Activated CD8-positive, alpha-beta memory T cell treated with anti-CD3 and anti-CD28 coated beads for 1 hour (primary cell): ENCODE measurements around the gene DLX2.
"Not testable (repeated sequence)": the region's sequence is repeated elsewhere in the genome, so short reads cannot be mapped to it uniquely, and the experiment has no call there.

Experiments
- DNase-seq, 2 donors: peaks; one replicate each; pipeline ENCODE4 v3.0.0-alpha.2; 2020; ENCODE audit warnings: low read depth in 1 of 2; ENCODE audit errors: extremely low read depth in 1 of 2

The DLX2 gene

DNA sequence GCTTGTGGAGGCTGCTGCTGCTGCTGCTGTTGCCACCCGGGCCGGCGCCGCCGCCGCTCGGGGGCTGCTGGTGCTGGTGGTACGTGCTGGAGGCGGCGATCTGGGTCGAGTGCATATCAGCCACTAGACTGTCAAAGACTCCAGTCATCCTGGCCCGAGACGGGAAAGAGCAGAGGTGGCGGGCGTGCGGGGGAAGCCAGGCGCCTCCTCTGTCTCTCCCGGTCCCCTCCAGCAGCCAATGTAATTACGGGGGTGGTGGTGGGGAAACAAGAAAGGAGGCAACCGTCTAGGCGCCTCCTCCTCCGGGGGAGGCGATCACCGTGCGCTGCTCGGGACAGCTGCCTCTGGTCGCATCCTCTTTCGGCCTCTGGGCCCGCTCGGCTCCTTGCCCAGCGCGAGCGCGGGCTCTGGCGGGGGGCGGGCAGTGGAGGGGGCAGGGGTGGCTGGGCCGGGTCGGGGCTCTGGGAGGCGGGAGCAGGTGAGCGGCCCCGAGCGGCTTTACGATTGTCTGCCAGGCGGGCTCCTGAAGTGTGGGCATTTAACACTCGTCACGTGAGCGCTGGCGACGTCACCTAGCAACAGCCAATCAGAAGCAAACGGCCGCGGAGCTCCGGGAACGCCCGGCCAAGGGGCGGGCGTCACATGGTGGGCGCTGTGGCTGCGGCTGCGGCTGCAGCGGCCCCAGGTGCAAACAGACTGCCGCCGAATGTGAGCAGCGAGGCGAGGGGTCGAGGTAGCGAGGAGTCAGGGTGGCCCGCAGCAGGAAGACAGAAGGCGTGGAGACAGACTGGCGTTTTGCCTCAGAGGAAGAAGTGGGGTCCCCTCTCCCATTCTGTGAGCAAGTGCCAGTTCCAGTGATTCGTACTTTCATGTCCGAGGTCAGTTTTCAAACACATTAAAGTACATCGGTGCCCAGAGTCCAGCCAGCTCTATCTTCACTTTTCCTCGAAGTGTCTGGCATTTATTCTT, at the start of gene DLX2:
DLX2 (minus strand) TSS at position 510 of the 969 bp plus-strand sequence; CDS start at position 148, 362 bp downstream.
- peak in 1 of 2 donors; percentile 47 for DNase-seq

DNA sequence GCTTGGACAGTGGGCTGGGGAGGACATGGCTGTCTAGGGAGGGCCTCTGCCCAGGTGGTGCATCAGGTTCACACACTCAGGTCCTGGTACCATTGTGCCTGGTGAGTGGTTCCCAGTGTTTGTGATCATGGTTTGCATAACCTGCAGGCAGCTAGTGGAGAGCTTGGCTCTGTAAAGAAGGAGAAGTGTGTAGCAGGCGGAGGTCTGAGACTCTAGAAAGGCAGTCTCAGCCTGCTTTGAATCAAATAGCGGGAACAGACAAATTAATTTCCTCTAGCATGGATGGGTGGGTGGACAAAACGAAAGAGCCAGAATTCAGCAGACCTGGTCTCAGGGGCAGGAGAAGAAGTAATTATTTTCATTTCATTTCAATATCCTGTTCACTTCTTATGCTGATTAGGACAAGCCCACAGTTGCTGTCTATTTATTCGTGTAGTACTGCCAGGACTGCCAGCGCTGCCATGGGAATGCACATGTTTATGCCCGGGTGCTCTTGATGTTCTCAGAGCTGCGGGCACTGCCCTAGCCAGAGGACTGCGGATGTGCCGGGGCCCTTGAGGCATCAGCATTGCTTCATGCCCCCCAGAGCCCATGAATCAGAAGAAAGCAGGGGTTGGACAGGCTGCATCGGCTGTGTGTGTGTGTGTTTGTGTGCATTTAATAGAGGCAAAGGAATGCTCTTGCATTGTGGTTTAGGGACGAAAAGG, 45.4 kb upstream of the DLX2 start:
- no peak for DNase-seq

DNA sequence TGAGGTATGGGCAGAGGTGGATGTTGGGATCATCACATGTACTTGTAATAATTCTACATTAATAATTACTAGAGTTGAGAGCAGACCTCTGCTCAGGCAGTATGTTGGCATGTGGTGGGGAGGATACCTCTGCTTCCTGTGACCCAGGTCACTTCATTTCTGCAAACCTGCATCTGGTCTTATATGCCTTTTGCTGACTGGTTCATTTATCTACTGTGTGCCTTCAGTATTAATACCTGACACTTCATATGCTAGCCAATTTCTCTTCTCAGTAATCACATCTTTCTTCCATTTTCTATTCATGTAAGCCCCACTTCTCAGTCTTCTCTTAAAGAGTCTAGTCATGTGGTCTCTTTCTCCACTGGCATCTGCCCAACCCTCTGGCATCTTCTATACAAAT, 41.1 kb upstream of the DLX2 start:
- DNase-seq = no peak

DNA sequence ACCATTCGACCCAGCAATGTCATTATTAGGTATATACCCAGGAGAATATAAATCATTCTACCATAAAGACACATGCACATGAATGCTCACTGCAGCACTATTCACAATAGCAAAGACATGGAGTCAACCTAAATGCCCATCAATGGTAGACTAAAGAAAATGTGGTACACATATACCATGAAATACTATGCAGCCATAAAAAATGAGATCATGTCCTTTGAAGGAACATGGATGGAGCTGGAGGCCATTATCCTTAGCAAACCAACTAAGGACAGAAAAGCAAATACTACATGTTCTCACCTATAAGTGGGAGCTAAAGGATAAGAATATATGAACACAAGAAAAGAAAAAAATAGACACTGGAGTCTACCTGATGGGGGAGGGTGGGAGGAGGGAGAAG, 36.0 kb upstream of the DLX2 start:
- not testable (repeated sequence) for DNase-seq

DNA sequence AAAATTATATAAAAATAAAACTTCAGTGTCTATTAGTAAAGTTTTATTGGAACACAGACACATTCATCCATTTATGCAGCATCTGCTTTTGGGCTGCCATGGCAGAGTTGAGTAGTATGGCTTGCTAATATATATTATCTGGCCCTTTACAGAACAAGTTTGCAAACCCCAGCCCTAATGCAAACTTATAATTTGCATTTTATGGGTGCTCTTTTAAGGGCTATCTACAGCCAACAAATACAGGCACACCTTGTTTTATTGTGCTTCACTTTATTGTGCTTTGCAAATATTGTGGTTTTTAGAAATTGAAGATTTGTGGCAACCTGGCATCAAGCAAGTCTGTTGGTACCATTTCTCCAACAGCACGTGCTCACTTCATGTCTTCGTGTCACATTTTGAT, 35.2 kb upstream of the DLX2 start:
- DNase-seq = no peak

DNA sequence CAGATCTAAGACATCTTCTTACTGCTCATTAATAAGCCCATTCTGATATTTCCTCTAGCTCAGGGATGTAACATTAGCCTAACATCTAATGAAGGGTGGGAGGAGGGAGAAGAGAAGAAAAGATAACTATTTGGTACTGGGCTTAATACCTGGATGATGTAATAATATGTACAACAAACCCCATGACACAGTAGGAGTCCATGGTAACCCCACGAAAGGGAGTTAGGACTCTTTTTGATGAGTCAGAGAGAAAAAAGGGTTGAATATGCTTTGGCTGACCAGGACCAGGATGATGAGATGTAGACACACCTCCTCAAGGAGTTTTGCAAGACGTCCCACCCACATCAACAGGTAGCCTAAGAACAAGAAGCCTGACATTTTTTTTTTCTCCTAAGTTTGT, 34.4 kb upstream of the DLX2 start:
- no peak for DNase-seq

DNA sequence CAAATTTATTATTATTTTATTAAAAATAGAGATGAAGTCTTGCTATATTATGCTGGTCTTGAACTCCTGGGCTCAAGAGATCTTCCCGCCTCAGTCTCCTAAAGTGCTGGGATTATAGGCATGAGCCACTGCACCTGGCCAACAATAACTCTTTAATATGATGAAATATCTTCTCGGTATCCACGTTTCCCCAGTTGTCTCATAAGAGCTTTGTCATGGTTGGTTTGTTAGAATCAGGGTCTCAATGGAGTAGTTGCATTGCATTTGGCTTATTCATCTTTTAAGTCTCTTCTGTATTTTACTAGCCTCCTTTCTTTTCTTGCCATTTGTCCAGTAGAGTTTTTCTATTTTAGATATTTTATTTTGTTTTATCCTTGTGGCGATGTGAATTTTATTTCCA, 32.7 kb upstream of the DLX2 start:
- DNase-seq = no peak

DNA sequence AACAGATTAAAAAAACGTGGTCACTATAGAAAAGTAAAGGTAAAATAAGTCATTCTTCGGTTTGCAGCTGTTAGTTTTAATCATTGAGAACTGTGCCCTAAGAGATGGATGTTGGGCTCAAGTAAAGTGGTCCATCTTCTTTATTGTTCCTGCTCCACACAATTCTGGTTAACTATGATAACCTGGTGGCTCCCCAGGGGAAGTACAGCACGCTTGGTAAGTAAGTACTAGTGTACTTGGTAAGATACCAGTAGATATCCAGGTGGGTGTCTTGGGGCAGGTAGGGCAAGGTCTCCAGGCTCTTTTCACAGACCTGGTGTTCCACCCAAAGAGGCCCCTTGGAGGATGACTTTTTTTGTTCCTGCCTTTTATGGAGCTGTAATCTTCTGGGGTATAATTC, 31.6 kb upstream of the DLX2 start:
- DNase-seq = no peak

DNA sequence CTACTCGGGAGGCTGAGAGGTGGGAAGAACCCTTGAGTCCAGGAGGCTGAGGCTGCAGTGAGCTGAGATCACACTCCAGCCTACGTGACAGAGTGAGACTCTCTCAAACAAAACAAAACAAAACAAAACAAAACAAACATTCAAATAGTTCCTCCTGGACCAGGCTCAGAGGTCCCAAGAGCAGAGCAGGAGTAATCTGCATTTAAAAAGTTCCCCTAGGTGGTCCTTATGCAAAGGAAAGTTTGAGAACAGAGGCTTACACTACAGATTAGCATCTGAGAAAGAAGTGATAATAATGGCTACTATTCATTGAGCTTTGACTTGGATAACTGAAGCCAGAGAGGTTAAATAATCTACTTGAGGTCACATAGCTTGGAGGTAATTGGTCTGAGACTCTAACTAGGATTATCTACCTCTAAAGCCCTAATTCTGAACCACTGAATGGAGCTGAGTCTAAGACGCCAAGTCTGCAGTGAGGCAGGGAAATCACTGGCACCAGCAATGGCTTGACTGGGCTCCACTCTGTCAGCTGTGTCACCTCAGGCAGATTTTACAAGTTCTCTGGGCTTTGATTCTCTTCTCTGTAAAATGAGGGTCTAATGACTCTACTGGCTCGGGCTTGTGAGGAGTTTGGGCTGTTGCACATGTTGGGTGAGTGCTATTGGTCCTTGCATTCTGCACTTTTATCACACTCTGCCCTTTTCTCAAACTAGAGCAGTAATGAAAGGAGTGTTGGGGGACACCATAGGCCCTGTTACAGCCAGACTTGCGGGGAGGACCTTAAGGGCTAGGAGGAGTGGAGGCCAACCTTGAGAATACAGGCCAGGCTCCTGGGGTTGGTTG, 29.2 kb upstream of the DLX2 start:
- no peak for DNase-seq

DNA sequence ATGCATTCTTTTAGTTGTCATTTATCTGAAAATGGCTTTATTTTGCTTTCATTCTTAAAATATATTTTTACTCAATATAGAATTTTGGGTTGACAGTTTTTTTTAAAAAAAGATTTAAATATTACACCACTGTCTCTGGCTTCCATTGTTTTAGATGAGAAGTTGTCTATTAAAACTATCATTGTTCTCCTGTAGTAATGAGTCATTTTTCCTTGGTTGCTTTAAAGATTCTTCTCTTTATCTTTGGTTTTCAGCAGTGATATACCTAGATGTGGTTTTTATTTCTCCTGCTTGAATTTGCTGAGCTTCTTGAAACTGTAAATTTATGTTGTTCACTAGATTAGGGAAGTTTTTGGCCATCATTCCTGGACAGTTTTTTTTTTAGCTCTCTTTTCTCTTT, 26.7 kb upstream of the DLX2 start:
- DNase-seq = no peak

DNA sequence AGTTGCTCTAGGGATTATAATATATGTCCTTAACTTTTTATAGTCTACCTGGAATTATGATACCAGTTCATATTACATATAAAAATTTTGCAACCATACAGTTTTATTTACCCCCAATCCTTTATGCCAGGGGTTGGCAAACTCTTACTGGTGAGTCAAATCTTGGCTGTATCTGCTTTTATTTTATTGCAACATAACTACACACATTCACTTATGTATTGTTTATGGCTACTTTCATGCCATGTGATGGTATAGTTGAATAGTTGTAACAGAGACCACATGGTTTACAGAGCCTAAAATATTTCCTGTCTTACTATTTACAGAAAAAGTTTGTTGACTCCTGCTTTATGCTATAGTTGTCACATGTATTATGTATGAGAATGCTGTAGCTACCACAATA, 25.8 kb upstream of the DLX2 start:
- DNase-seq = no peak

DNA sequence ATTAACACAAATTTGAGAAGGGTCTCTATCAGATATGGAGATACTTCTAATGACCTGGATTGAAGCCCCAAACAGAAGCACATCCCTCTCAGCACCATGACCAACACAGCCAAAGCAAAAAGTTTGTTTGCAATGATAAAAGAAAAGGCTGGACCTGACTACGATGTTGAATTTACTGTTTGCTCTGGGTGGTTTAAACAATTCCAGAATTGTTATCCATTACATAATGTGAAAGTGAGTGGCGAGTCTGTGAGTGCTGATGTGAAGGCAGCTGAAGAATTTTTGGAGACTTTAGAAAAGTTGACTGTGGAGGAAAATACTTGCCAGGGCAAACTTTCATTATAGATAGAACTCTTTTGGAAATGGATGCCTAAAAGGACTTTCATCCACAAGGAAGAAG, 17.4 kb upstream of the DLX2 start:
- no peak for DNase-seq

DNA sequence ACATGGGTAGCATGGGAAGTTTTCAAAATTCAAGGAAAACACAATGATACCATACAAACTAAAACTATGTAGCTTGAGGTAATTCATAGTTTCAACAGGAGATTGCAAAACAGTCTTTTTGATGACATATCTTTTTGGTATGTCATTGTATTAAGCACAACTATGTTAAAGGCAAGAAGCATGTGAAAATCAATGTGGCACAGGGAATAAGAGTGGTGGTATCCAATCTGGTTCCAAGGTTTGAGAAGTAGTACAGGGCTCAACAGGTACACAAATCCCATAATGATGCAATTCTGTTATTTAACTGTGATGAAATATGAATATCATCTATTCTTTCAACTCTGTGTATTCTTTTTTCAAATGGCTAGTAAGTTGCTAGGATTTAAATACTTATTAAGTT, 16.4 kb upstream of the DLX2 start:
- no peak for DNase-seq

DNA sequence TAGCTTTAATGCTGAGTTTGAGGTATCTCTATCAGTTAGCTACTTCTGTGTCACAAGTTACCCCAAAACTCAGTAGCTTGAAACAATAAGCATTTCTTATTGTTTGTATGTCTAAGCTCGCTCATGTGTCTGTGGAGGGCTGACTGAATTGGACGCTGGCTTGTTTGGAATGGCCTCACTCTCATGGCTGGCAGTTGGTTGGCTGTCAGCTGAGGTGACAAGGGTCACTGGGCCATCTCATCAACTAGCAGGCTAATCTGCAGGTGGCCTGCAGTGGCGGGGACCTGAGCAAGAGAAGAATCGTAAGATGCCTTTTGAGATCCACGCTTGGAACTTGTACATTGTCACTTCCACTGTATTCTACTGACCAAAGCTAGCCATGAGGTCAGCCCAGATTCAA, 13.4 kb upstream of the DLX2 start:
- no peak for DNase-seq

DNA sequence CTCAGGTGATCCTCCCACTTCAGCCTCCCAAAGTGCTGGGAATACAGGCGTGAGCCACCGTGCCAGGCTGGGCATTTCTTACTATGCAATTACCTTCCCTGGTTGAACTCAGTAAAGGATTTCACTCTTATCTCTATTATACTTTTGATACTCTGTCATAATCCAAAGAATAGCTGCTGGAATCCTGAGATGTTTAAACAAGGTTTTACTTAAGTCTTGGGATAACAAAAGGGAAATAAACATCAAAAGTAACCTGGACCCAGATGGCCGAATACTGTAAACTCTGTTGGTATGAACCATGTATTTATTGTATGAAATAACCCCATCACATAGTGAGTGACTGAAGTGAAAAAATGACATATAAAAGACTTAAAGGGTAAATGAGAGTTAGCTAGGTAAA, 11.9 kb upstream of the DLX2 start:
- no peak for DNase-seq

DNA sequence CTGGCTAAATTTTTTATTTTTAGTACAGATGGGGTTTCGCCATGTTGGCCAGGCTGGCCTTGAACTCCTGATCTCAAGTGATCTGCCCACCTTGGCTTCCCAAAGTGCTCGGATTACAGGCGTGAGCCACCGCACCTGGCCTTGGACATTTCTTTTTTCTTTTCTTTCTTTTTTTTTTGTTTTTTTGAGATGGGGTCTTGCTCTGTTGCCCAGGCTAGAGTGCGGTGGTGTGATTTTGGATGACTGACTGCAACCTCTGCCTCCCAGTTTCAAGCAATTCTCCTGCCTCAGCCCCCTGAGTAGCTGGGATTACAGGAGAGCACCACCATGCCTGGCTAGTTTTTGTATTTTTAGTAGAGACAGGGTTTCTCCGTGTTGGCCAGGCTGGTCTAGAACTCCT, 11.5 kb upstream of the DLX2 start:
- DNase-seq = not testable (repeated sequence)

DNA sequence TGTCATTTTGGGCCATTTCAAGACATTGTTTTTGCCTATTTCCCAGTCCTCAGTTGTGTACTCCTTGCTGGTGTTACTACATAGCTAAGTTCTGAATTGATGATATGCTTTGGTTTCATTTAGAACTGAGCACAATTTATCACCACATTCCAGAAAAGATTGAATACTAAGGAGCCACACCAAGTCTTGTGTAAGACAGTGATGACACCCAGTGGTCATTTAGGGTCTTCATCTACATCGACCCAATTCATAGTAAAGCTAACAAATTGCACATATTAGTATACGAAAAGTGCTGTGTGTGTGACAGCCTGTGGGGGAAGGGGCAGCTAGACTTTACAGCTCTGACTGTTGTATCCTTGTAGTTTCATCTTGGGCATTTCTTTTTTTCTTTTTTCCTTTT, 10.9 kb upstream of the DLX2 start:
- no peak for DNase-seq

DNA sequence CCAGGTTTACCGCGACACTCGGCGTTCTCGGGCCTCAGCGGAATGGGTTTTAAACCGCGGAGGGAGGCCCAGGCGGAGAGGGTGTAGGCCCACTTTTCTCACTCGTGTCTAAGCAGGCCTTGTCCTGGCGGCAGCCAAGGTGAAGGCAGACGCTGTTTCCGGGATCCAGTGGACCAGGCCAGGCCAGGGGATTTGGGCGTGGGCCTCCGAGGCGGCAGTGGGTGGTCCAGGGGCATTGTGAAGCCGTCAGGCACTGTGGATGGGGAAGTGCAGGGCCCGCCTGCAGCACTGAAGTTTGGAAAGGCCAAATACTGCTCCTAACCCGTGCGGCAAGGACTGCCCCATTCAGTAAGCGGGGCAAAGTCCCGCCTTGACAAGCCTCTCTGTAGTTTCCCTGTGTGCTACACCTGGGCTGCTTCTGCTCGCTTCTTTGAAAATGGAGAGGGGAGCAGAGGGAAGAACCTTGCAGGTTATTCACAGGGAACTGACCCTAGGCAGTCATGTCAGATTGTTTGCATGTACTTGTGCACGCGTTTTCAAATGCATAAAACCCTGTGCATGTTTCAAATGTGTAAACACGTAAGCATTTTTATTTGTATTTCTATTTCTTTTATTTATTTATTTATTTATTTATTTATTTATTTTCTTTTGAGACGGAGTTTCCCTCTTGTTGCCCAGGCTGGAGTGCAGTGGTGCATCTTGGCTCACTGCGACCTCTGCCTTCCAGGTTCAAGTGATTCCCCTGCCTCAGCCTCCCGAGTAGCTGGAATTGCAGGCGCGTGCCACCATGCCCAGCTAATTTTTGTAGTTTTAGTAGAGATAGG, 7.5 kb upstream of the DLX2 start:
- no peak for DNase-seq

DNA sequence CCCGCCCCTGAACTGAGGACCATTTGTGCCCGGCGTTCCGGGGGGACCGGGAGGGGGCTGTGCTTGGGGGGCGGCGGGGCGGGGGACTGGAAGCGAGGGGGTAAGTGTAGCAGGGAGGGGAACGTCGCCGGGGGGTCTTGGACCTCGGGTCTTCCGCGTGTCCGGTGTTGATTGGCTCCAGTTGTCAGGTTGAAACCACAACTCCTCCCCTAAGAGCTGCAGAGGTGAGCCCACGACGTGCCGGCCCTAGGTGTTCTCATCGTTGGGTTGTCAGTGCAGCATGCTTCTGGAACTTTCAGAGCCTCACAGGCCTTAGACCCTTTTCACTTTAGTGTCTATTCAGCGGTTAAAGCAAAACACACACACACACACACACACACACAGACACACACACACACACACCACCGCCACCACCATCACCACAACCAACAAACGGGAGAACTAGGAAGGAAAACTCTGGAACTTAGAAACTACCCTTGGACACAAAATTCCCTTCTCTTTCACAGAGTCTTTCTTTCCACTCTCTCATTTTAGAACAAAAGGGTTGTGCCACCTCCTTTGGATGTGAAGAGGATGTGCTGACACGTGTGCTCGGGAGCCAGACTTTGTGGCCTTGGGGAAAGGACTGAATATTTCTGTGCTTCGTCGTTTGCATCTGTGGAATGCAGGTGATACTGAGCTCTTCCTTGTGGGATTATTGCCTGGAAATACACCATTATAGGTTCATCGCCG, 6.7 kb upstream of the DLX2 start:
- DNase-seq = no peak

DNA sequence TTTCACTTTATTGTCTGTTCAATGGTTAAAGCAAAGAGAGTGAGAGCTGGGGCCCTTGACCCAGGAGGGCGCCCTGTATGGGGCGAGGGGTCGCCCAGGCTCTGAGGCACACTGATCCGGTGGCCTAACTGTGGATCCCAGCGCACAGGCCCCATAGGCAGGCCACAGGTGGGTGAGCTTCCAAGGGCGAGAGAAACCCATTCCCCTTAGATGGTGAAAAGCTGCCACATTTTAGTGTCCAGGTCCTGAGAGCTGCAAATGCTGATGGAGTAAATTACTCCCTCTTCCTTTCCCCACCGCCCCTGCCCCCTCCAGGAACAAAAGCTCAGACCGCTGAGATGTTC, 5.9 kb upstream of the DLX2 start:
- DNase-seq = no peak
